GM23338 (cell line): ENCODE data around the gene BEGAIN. TPM values are rescaled to one million over a fixed set of nuclear protein-coding genes. Genes with fewer than 3 reads are reported as not detected.

Source experiments
- ATAC-seq: fragments of 200-7000 bp; cut with Tn5 transposase; 3 replicates; pipeline ENCODE4 v1.9.1; 2020
- DNase-seq: peaks from one replicate; pipeline ENCODE4 v3.0.0-alpha.2; 2015; ENCODE audit warnings: low spot score
- H2AFZ ChIP-seq: fragments of 200-600 bp; sonication (generic); 2 replicates; pipeline ENCODE4 v1.8.0; 2016; ENCODE audit warnings: antibody characterized with exemption, mild to moderate bottlenecking, moderate library complexity
- H3F3A ChIP-seq: fragments of 200-600 bp; sonication (generic); replicated peaks from 2 replicates; pipeline ENCODE4 v1.8.0; 2017; ENCODE audit warnings: antibody characterized with exemption, mixed run types, low read depth
- H3K27ac ChIP-seq: fragments of 200-600 bp; sonication (generic); 2 replicates; pipeline ENCODE4 v1.6.1; 2016; ENCODE audit warnings: low read depth
- H3K27me3 ChIP-seq: fragments of 200-600 bp; sonication (generic); 2 replicates; pipeline ENCODE4 v1.8.0; 2016; ENCODE audit warnings: mild to moderate bottlenecking, mixed run types, moderate library complexity; ENCODE audit not compliant: insufficient read depth
- H3K36me3 ChIP-seq: fragments of 200-600 bp; sonication (generic); 2 replicates; pipeline ENCODE4 v1.8.0; 2016; ENCODE audit warnings: mild to moderate bottlenecking; ENCODE audit not compliant: insufficient read depth
- H3K4me1 ChIP-seq: fragments of 200-600 bp; sonication (generic); 2 replicates; pipeline ENCODE4 v1.8.0; 2016; ENCODE audit warnings: mild to moderate bottlenecking, moderate library complexity; ENCODE audit not compliant: insufficient read depth
- H3K4me2 ChIP-seq: fragments of 200-600 bp; sonication (generic); 2 replicates; pipeline ENCODE4 v1.7.1; 2017; ENCODE audit warnings: mixed run types
- H3K4me3 ChIP-seq: fragments of 200-600 bp; sonication (generic); 2 replicates; pipeline ENCODE4 v1.6.1; 2016; ENCODE audit warnings: mixed run types
- H3K79me2 ChIP-seq: fragments of 200-600 bp; sonication (generic); replicated peaks from 2 replicates; pipeline ENCODE4 v1.8.0; 2017; ENCODE audit warnings: mild to moderate bottlenecking; ENCODE audit not compliant: insufficient read depth
- H3K9me2 ChIP-seq: fragments of 200-600 bp; sonication (generic); 2 replicates; pipeline ENCODE4 v1.8.0; 2017; ENCODE audit not compliant: insufficient read depth
- H4K20me1 ChIP-seq: fragments of 200-600 bp; sonication (generic); replicated peaks from 2 replicates; pipeline ENCODE4 v1.8.0; 2017; ENCODE audit warnings: mild to moderate bottlenecking; ENCODE audit not compliant: insufficient read depth
- H3K27ac Mint-ChIP-seq: 2 replicates; pipeline ENCODE4 v1.8.0; 2020; ENCODE audit warnings: inconsistent platforms, mild to moderate bottlenecking, moderate library complexity, mixed read lengths
- H3K27me3 Mint-ChIP-seq: 3 replicates; pipeline ENCODE4 v1.8.0; 2022; ENCODE audit warnings: low read depth, mild to moderate bottlenecking, moderate library complexity, mixed read lengths, inconsistent platforms; ENCODE audit not compliant: insufficient read depth, poor library complexity
- H3K36me3 Mint-ChIP-seq: 3 replicates; pipeline ENCODE4 v1.8.0; 2021; ENCODE audit warnings: low read depth, mild to moderate bottlenecking, inconsistent platforms, moderate library complexity, mixed read lengths
- H3K4me1 Mint-ChIP-seq: 3 replicates; pipeline ENCODE4 v1.8.0; 2020; ENCODE audit warnings: mild to moderate bottlenecking, inconsistent platforms, mixed read lengths
- H3K4me3 Mint-ChIP-seq: 3 replicates; pipeline ENCODE4 v1.8.0; 2021; ENCODE audit warnings: moderate library complexity, mild to moderate bottlenecking, inconsistent platforms, mixed read lengths
- H3K9me3 Mint-ChIP-seq: 3 replicates; pipeline ENCODE4 v1.8.0; 2020; ENCODE audit warnings: moderate library complexity, mild to moderate bottlenecking, inconsistent platforms, mixed read lengths
- ETS1 ChIP-seq: IDR thresholded peaks from 2 replicates; pipeline ENCODE4 v1.6.1; 2016; ENCODE audit warnings: antibody characterized with exemption
- EZH2 ChIP-seq: fragments of 200-600 bp; sonication (generic); IDR thresholded peaks from one replicate; pipeline ENCODE4 v1.8.0; 2017; ENCODE audit warnings: antibody characterized with exemption, mild to moderate bottlenecking, low read depth; ENCODE audit not compliant: unreplicated experiment
- EZH2phosphoT487 ChIP-seq: fragments of 200-600 bp; sonication (generic); IDR thresholded peaks from one replicate; pipeline ENCODE4 v1.8.1; 2018; ENCODE audit warnings: antibody characterized with exemption; ENCODE audit not compliant: unreplicated experiment
- NANOG ChIP-seq: IDR thresholded peaks from 2 replicates; pipeline ENCODE4 v1.6.1; 2016; ENCODE audit warnings: antibody characterized with exemption, borderline replicate concordance
- POLR2AphosphoS5 ChIP-seq: IDR thresholded peaks from 2 replicates; pipeline ENCODE4 v1.6.1; 2016; ENCODE audit warnings: antibody characterized with exemption, low read depth
- STAT1 ChIP-seq: IDR thresholded peaks from one replicate; pipeline ENCODE4 v1.6.1; 2016; ENCODE audit warnings: antibody characterized with exemption; ENCODE audit not compliant: unreplicated experiment
- ZNF114 ChIP-seq: fragments of 250-450 bp; sonication (Bioruptor Pico); IDR thresholded peaks from 2 replicates; pipeline ENCODE4 v1.5.0; 2020; ENCODE audit warnings: mild to moderate bottlenecking, moderate library complexity
- ZNF331 ChIP-seq: fragments of 250-450 bp; sonication (Bioruptor Pico); IDR thresholded peaks from 2 replicates; pipeline ENCODE4 v1.5.0; 2020; ENCODE audit warnings: low read depth, mild to moderate bottlenecking, moderate library complexity
- polyA plus RNA-seq: library from polyadenylated mRNA; unstranded; fragments of >200 nt; fragmentation: Nextera tagmentation; extraction: Ambion mirVana; gene quantifications from 2 replicates; pipeline ENCODE4 v1.2.1, GENCODE V29; 2016
- total RNA-seq: library from RNA; depleted of rRNA; stranded (reverse); fragments of >200 nt; shearing (Covaris generic); gene quantifications from 2 replicates; pipeline ENCODE4 v1.2.3, GENCODE V29; 2014
- TF ChIP-seq, protein P1 (sequence below): IDR thresholded peaks from one replicate; pipeline ENCODE4 v1.6.1; 2018; ENCODE audit warnings: antibody characterized with exemption; ENCODE audit not compliant: unreplicated experiment
- TF ChIP-seq, protein P2 (sequence below), 2 experiments: fragments of 200-600 bp in 1 of 2; sonication (generic) in 1 of 2; conservative IDR thresholded peaks; 2 replicates each; pipeline versions ENCODE4 v1.5.1 to v1.6.1; 2016 to 2017; ENCODE audit warnings: antibody characterized with exemption in 2 of 2, low read depth in 2 of 2, mild to moderate bottlenecking in 2 of 2, moderate library complexity in 1 of 2
- TF ChIP-seq, protein P3 (sequence below): fragments of 250-450 bp; sonication (Bioruptor Pico); IDR thresholded peaks from 2 replicates; pipeline ENCODE4 v1.5.0; 2020; ENCODE audit warnings: mild to moderate bottlenecking, moderate library complexity

The BEGAIN gene
- total and polyA plus RNA-seq, 2 experiments from 2014 or later, result 0.60 to 2.4 TPM

- Histone ChIP-seq H3K79me2 (no peaks in the 10 kb centered on the region), H3K4me2 (no peak overlapping the region), H3K27me3 (no peaks in the 10 kb centered on the region), H3K4me1 (no peaks in the 10 kb centered on the region), H3F3A (no peaks in the 10 kb centered on the region), H3K36me3 (no peaks in the 10 kb centered on the region), H3K27ac (no peak overlapping the region), H4K20me1 (no peaks in the 10 kb centered on the region), H3K4me3 (no peak overlapping the region), H3K9me2 (no peaks in the 10 kb centered on the region), H2AFZ (no peak overlapping the region)
- Mint-ChIP-seq H3K4me1 (peaks cover 9% of the 10 kb centered on the region), H3K4me3 (no peak overlapping the region), H3K9me3 (no peaks in the 10 kb centered on the region), H3K27me3 (peaks cover 22% of the 10 kb centered on the region), H3K36me3 (no peaks in the 10 kb centered on the region; the same call in 2 of the 3 replicates), H3K27ac (no peak overlapping the region)
- peak; percentile 4; the same call in 2 of the 3 replicates for ATAC-seq
- TF ChIP-seq ETS1 (no peak), NANOG (no peak), EZH2phosphoT487 (no peak), POLR2AphosphoS5 (no peak), ZNF331 (no peak), EZH2 (no peak), ZNF114 (CRISPR knock-in tag) (no peak), STAT1 (no peak)
- TF ChIP-seq, protein P1, sequence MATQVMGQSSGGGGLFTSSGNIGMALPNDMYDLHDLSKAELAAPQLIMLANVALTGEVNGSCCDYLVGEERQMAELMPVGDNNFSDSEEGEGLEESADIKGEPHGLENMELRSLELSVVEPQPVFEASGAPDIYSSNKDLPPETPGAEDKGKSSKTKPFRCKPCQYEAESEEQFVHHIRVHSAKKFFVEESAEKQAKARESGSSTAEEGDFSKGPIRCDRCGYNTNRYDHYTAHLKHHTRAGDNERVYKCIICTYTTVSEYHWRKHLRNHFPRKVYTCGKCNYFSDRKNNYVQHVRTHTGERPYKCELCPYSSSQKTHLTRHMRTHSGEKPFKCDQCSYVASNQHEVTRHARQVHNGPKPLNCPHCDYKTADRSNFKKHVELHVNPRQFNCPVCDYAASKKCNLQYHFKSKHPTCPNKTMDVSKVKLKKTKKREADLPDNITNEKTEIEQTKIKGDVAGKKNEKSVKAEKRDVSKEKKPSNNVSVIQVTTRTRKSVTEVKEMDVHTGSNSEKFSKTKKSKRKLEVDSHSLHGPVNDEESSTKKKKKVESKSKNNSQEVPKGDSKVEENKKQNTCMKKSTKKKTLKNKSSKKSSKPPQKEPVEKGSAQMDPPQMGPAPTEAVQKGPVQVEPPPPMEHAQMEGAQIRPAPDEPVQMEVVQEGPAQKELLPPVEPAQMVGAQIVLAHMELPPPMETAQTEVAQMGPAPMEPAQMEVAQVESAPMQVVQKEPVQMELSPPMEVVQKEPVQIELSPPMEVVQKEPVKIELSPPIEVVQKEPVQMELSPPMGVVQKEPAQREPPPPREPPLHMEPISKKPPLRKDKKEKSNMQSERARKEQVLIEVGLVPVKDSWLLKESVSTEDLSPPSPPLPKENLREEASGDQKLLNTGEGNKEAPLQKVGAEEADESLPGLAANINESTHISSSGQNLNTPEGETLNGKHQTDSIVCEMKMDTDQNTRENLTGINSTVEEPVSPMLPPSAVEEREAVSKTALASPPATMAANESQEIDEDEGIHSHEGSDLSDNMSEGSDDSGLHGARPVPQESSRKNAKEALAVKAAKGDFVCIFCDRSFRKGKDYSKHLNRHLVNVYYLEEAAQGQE, result no peak
- TF ChIP-seq, protein P2, sequence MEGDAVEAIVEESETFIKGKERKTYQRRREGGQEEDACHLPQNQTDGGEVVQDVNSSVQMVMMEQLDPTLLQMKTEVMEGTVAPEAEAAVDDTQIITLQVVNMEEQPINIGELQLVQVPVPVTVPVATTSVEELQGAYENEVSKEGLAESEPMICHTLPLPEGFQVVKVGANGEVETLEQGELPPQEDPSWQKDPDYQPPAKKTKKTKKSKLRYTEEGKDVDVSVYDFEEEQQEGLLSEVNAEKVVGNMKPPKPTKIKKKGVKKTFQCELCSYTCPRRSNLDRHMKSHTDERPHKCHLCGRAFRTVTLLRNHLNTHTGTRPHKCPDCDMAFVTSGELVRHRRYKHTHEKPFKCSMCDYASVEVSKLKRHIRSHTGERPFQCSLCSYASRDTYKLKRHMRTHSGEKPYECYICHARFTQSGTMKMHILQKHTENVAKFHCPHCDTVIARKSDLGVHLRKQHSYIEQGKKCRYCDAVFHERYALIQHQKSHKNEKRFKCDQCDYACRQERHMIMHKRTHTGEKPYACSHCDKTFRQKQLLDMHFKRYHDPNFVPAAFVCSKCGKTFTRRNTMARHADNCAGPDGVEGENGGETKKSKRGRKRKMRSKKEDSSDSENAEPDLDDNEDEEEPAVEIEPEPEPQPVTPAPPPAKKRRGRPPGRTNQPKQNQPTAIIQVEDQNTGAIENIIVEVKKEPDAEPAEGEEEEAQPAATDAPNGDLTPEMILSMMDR (conservative IDR thresholded peaks at IDR 0.05; ENCODE audit: low read depth in 2 of 2), result no peak
- TF ChIP-seq, protein P3, sequence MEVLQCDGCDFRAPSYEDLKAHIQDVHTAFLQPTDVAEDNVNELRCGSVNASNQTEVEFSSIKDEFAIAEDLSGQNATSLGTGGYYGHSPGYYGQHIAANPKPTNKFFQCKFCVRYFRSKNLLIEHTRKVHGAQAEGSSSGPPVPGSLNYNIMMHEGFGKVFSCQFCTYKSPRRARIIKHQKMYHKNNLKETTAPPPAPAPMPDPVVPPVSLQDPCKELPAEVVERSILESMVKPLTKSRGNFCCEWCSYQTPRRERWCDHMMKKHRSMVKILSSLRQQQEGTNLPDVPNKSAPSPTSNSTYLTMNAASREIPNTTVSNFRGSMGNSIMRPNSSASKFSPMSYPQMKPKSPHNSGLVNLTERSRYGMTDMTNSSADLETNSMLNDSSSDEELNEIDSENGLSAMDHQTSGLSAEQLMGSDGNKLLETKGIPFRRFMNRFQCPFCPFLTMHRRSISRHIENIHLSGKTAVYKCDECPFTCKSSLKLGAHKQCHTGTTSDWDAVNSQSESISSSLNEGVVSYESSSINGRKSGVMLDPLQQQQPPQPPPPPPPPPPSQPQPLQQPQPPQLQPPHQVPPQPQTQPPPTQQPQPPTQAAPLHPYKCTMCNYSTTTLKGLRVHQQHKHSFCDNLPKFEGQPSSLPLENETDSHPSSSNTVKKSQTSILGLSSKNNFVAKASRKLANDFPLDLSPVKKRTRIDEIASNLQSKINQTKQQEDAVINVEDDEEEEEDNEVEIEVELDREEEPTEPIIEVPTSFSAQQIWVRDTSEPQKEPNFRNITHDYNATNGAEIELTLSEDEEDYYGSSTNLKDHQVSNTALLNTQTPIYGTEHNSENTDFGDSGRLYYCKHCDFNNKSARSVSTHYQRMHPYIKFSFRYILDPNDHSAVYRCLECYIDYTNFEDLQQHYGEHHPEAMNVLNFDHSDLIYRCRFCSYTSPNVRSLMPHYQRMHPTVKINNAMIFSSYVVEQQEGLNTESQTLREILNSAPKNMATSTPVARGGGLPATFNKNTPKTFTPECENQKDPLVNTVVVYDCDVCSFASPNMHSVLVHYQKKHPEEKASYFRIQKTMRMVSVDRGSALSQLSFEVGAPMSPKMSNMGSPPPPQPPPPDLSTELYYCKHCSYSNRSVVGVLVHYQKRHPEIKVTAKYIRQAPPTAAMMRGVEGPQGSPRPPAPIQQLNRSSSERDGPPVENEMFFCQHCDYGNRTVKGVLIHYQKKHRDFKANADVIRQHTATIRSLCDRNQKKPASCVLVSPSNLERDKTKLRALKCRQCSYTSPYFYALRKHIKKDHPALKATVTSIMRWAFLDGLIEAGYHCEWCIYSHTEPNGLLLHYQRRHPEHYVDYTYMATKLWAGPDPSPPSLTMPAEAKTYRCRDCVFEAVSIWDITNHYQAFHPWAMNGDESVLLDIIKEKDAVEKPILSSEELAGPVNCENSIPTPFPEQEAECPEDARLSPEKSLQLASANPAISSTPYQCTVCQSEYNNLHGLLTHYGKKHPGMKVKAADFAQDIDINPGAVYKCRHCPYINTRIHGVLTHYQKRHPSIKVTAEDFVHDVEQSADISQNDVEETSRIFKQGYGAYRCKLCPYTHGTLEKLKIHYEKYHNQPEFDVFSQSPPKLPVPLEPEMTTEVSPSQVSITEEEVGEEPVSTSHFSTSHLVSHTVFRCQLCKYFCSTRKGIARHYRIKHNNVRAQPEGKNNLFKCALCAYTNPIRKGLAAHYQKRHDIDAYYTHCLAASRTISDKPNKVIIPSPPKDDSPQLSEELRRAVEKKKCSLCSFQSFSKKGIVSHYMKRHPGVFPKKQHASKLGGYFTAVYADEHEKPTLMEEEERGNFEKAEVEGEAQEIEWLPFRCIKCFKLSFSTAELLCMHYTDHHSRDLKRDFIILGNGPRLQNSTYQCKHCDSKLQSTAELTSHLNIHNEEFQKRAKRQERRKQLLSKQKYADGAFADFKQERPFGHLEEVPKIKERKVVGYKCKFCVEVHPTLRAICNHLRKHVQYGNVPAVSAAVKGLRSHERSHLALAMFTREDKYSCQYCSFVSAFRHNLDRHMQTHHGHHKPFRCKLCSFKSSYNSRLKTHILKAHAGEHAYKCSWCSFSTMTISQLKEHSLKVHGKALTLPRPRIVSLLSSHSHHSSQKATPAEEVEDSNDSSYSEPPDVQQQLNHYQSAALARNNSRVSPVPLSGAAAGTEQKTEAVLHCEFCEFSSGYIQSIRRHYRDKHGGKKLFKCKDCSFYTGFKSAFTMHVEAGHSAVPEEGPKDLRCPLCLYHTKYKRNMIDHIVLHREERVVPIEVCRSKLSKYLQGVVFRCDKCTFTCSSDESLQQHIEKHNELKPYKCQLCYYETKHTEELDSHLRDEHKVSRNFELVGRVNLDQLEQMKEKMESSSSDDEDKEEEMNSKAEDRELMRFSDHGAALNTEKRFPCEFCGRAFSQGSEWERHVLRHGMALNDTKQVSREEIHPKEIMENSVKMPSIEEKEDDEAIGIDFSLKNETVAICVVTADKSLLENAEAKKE (CRISPR knock-in tag), result no peak
- no peak for DNase-seq
Observed at GRCh38 chr14:100545359-100545758, 41.9 kb downstream of the BEGAIN start.
